H1 (cell line): ENCODE results near the gene POU3F1. TPM values are rescaled to one million over a fixed set of nuclear protein-coding genes. Genes with fewer than 3 reads are reported as not detected.
A peak's percentile ranks its signal among the peaks of the same experiment; 100 is the strongest.

Experiments
- CTCF ChIA-PET: fragments of 300-600 bp; sonication (Branson Sonifier 250); formaldehyde crosslinking; loops from one replicate; lab custom pipeline; 2021; ENCODE audit not compliant: partially characterized antibody; lab: Charles Lee
- POLR2A ChIA-PET: fragments of 300-600 bp; sonication (Branson Sonifier 250); formaldehyde crosslinking; loops from one replicate; lab custom pipeline; 2021; ENCODE audit warnings: inconsistent platforms; ENCODE audit not compliant: partially characterized antibody; lab: Charles Lee
- DNase-seq, 2 experiments: peaks; one replicate each; pipeline versions ENCODE4 v3.0.0 to v3.0.0-alpha.2; 2010 to 2022; ENCODE audit warnings: low spot score in 2 of 2, low read depth in 1 of 2, mixed read lengths in 1 of 2
- FAIRE-seq: peaks from 2 replicates; lab custom pipeline; 2011; peaks lifted over from hg19 to GRCh38; lab: Jason Lieb, UNC
- H2AFZ ChIP-seq: 2 replicates; pipeline ENCODE4 v1.8.1; 2012; ENCODE audit warnings: low read length, inconsistent platforms
- H2AK5ac ChIP-seq: 2 replicates; pipeline ENCODE4 v1.6.1; 2013; ENCODE audit warnings: low read depth, low read length
- H2BK120ac ChIP-seq: replicated peaks from 2 replicates; pipeline ENCODE3; 2013; ENCODE audit warnings: low read depth, low read length, inconsistent platforms
- H2BK12ac ChIP-seq: 2 replicates; pipeline ENCODE4 v1.6.1; 2013; ENCODE audit warnings: low read depth, low read length
- H2BK15ac ChIP-seq: 2 replicates; pipeline ENCODE4 v1.6.1; 2013; ENCODE audit warnings: low read length
- H2BK20ac ChIP-seq: 2 replicates; pipeline ENCODE4 v1.6.1; 2013; ENCODE audit warnings: low read length
- H2BK5ac ChIP-seq: 2 replicates; pipeline ENCODE4 v1.6.1; 2013; ENCODE audit warnings: low read depth, low read length
- H3K14ac ChIP-seq: 2 replicates; pipeline ENCODE4 v1.6.1; 2013; ENCODE audit warnings: inconsistent platforms; ENCODE audit not compliant: insufficient read length
- H3K18ac ChIP-seq: 2 replicates; pipeline ENCODE4 v1.6.1; 2013; ENCODE audit warnings: low read length; ENCODE audit errors: extremely low read depth
- H3K23ac ChIP-seq: 2 replicates; pipeline ENCODE4 v1.6.1; 2013; ENCODE audit warnings: inconsistent platforms; ENCODE audit not compliant: insufficient read length
- H3K23me2 ChIP-seq: 2 replicates; pipeline ENCODE4 v1.6.1; 2013; ENCODE audit warnings: low read depth, low read length
- H3K27ac ChIP-seq: 2 replicates; pipeline ENCODE4 v1.6.1; 2011; ENCODE audit warnings: low read depth, low read length, inconsistent platforms
- H3K27me3 ChIP-seq, 4 experiments: replicated peaks in 1 of 4; 1 replicate in 1 of 4; 2 replicates in 3 of 4; pipeline versions ENCODE4 v1.6.1 to v1.8.1; 2011 to 2013; ENCODE audit warnings: low read length in 3 of 4, mild to moderate bottlenecking in 3 of 4, inconsistent platforms in 2 of 4, mixed read lengths in 2 of 4, moderate library complexity in 1 of 4; ENCODE audit not compliant: control insufficient read depth in 3 of 4, insufficient read depth in 3 of 4; ENCODE audit errors: extremely low read depth in 1 of 4
- H3K36me3 ChIP-seq, 4 experiments: 2 replicates each; pipeline versions ENCODE4 v1.6.1 to v1.8.1; 2011 to 2013; ENCODE audit warnings: mild to moderate bottlenecking in 4 of 4, low read length in 3 of 4, moderate library complexity in 2 of 4, control low read depth in 1 of 4, inconsistent platforms in 1 of 4; ENCODE audit not compliant: insufficient read depth in 4 of 4, control insufficient read depth in 2 of 4
- H3K4ac ChIP-seq: replicated peaks from 2 replicates; pipeline ENCODE3; 2013; ENCODE audit warnings: low read length, low read depth, mixed read lengths, inconsistent platforms; ENCODE audit not compliant: insufficient read length
- H3K4me1 ChIP-seq, 4 experiments: replicated peaks in 1 of 4; 1 replicate in 1 of 4; 2 replicates in 3 of 4; pipeline versions ENCODE4 v1.6.1 to v1.8.1; 2011 to 2013; ENCODE audit warnings: low read length in 3 of 4, inconsistent platforms in 2 of 4, mixed read lengths in 1 of 4; ENCODE audit not compliant: insufficient read depth in 4 of 4, control insufficient read depth in 3 of 4
- H3K4me2 ChIP-seq, 2 experiments: 2 replicates each; pipeline versions ENCODE4 v1.6.1 to v1.8.1; 2011 to 2013; ENCODE audit warnings: low read depth in 2 of 2, low read length in 2 of 2, control low read depth in 1 of 2, inconsistent platforms in 1 of 2, mild to moderate bottlenecking in 1 of 2; ENCODE audit not compliant: insufficient read depth in 1 of 2
- H3K4me3 ChIP-seq, 4 experiments: fragments of 200-600, 300-600 bp in 1 of 4; sonication (generic), shearing (Covaris generic), sonication (Bioruptor Twin) in 1 of 4; 2 replicates each; pipeline versions ENCODE4 v1.5.1 to v1.8.1; 2011 to 2016; ENCODE audit warnings: low read length in 4 of 4, low read depth in 3 of 4, control low read depth in 2 of 4, inconsistent platforms in 2 of 4, mild to moderate bottlenecking in 2 of 4, mixed read lengths in 1 of 4, moderate library complexity in 1 of 4; ENCODE audit not compliant: insufficient read depth in 2 of 4; ENCODE audit errors: extremely low read depth in 1 of 4
- H3K56ac ChIP-seq: replicated peaks from 2 replicates; pipeline ENCODE3; 2013; ENCODE audit warnings: low read depth, mild to moderate bottlenecking, mixed read lengths, low read length, inconsistent platforms; ENCODE audit not compliant: insufficient read length
- H3K79me1 ChIP-seq: 2 replicates; pipeline ENCODE4 v1.6.1; 2013; ENCODE audit warnings: low read depth, low read length, control low read depth
- H3K79me2 ChIP-seq, 2 experiments: 2 replicates each; pipeline versions ENCODE4 v1.6.1 to v1.8.1; 2012 to 2013; ENCODE audit warnings: low read length in 2 of 2, mild to moderate bottlenecking in 2 of 2, inconsistent platforms in 1 of 2; ENCODE audit not compliant: insufficient read depth in 2 of 2, control insufficient read depth in 1 of 2
- H3K9ac ChIP-seq, 4 experiments: replicated peaks in 1 of 4; 1 replicate in 1 of 4; 2 replicates in 3 of 4; pipeline versions ENCODE4 v1.6.1 to v1.8.1; 2011 to 2013; ENCODE audit warnings: low read depth in 3 of 4, low read length in 3 of 4, control low read depth in 2 of 4, mild to moderate bottlenecking in 2 of 4, moderate library complexity in 2 of 4, inconsistent platforms in 1 of 4; ENCODE audit errors: extremely low read depth in 1 of 4
- H3K9me3 ChIP-seq, 2 experiments: 2 replicates each; pipeline versions ENCODE4 v1.6.1 to v1.8.1; 2012 to 2013; ENCODE audit warnings: mild to moderate bottlenecking in 2 of 2, moderate library complexity in 2 of 2, control low read depth in 1 of 2, inconsistent platforms in 1 of 2, low read depth in 1 of 2, low read length in 1 of 2, mixed read lengths in 1 of 2; ENCODE audit not compliant: insufficient read depth in 2 of 2
- H4K20me1 ChIP-seq, 2 experiments: replicated peaks in 1 of 2; 2 replicates each; pipeline versions ENCODE3 to v1.8.1; 2011 to 2013; ENCODE audit warnings: inconsistent platforms in 2 of 2, low read length in 2 of 2, mild to moderate bottlenecking in 1 of 2; ENCODE audit not compliant: insufficient read depth in 2 of 2, control insufficient read depth in 1 of 2
- H4K5ac ChIP-seq: 2 replicates; pipeline ENCODE4 v1.6.1; 2013; ENCODE audit warnings: low read length, low read depth, mixed read lengths, inconsistent platforms; ENCODE audit not compliant: insufficient read length
- H4K8ac ChIP-seq: 2 replicates; pipeline ENCODE4 v1.8.0; 2013; ENCODE audit warnings: mild to moderate bottlenecking, moderate library complexity, low read length, inconsistent platforms; ENCODE audit not compliant: insufficient read depth; ENCODE audit errors: extremely low read depth
- H4K91ac ChIP-seq: replicated peaks from 2 replicates; pipeline ENCODE3; 2013; ENCODE audit warnings: low read length, mixed read lengths, inconsistent platforms; ENCODE audit not compliant: insufficient read length
- BRCA1 ChIP-seq: IDR thresholded peaks from 2 replicates; pipeline ENCODE4 v1.6.1; 2012; ENCODE audit warnings: low read depth, low read length, improper control_type of control experiment
- CBX8 ChIP-seq: fragments of 300-800, 300-1000 bp; sonication (generic); IDR thresholded peaks from 2 replicates; pipeline ENCODE4 v1.7.1; 2016; ENCODE audit warnings: low read depth, low read length, borderline replicate concordance
- FOSL1 ChIP-seq: IDR thresholded peaks from 2 replicates; pipeline ENCODE4 v1.6.1; 2011; ENCODE audit warnings: mild to moderate bottlenecking, low read depth, low read length, moderate library complexity; ENCODE audit not compliant: insufficient read depth
- GTF2F1 ChIP-seq: IDR thresholded peaks from 2 replicates; pipeline ENCODE4 v1.6.1; 2012; ENCODE audit warnings: low read depth, low read length, improper control_type of control experiment, borderline replicate concordance
- KDM1A ChIP-seq: fragments of 200-600, 300-600 bp; sonication (generic); IDR thresholded peaks from 2 replicates; pipeline ENCODE4 v1.7.1; 2016; ENCODE audit warnings: mild to moderate bottlenecking, low read length, borderline replicate concordance
- NANOG ChIP-seq: IDR thresholded peaks from 2 replicates; pipeline ENCODE4 v1.6.1; 2011; ENCODE audit warnings: low read length, low read depth, mild to moderate bottlenecking, inconsistent platforms; ENCODE audit not compliant: insufficient read depth, poor library complexity, severe bottlenecking
- WGBS, 2 experiments: shearing (Covaris generic) in 1 of 2; methylation state at CpG; one replicate each; pipeline versions ENCODE4 v1.1.6 to v1.1.7; 2013 to 2015; ENCODE audit warnings: low lambda C conversion rate in 2 of 2, mixed read lengths in 2 of 2, inconsistent platforms in 1 of 2, low coverage in 1 of 2, missing lambda C conversion rate in 1 of 2; ENCODE audit not compliant: insufficient replicate concordance in 2 of 2, insufficient coverage in 1 of 2, insufficient read length in 1 of 2; ENCODE audit errors: extremely low coverage in 1 of 2, missing lambda C conversion rate in 1 of 2; 5-methylcytosine and 5-hydroxymethylcytosine counted together
- polyA plus RNA-seq, 7 experiments: library from polyadenylated mRNA; depleted of rRNA in 3 of 7; stranded (reverse) in 5 of 7; unstranded in 2 of 7; fragments of >200 nt in 5 of 7; fragments of 200-250 nt in 2 of 7; gene quantifications; 1 replicate in 5 of 7; 2 replicates in 1 of 7; 4 replicates in 1 of 7; pipeline versions ENCODE4 v1.2.1 to v1.2.3, GENCODE V29; 2011 to 2013; ENCODE audit warnings: missing spikeins in 2 of 7, mixed read lengths in 2 of 7
- total RNA-seq: library from RNA; stranded (reverse); fragmentation: NEBNext Ultra II Directional; extraction: Animal tissue kit (Norgen Biotek cat#: 25700); gene quantifications from 2 replicates; pipeline ENCODE4 v1.2.1, GENCODE V29; 2021

The POU3F1 gene
- total and polyA plus RNA-seq, 2 of the 8 experiments (the other 6 are each of a cell fraction or from before 2014, with no cell fraction given): 4.2 to 10.8 TPM

DNA sequence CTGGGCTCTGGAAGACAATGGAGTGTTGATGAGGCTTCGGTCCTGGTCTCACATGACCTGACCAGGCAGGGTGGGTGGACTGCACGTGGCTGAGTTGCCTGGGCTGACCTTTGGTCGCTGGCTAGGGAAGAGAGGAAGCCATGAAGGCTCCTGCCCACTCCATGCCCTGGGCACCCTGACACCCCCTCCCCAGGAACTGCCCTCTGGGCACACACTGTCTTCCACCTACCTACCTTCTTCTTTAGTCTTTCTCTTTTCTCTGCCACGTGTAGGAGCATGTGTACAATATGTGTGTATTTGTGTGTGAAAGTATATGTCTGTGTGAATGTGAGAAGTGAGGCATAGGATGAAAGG is 15.1 kb downstream of the POU3F1 start:
- Histone ChIP-seq H3K4ac (no peak overlapping the region), H3K56ac (no peak overlapping the region), H2BK12ac (0 out of 2 replicates have a peak overlapping the region, but pooled peaks have one; percentile 27), H3K4me1 (peaks cover 12 to 36% (median 25%) of the 10 kb centered on the region in 4 experiments), H4K5ac (no peak overlapping the region), H3K23me2 (no peaks in the 10 kb centered on the region; the same call in 1 of the 2 replicates), H3K18ac (no peak overlapping the region), H4K91ac (no peak overlapping the region), H2BK15ac (peak overlapping the region; percentile 67; the same call in 1 of the 2 replicates), H2BK120ac (no peak overlapping the region), H2AFZ (no peak overlapping the region), H3K9ac (no peak overlapping the region), H3K4me2 (no peak overlapping the region), H3K79me1 (no peaks in the 10 kb centered on the region), H4K8ac (no peak overlapping the region), H2AK5ac (0 out of 2 replicates have a peak overlapping the region, but pooled peaks have one; percentile 46), H3K27me3 (no peaks in the 10 kb centered on the region), H3K14ac (no peak overlapping the region), H3K79me2 (no peaks in the 10 kb centered on the region), H4K20me1 (peaks cover 0 to 2% of the 10 kb centered on the region in 2 experiments), H3K9me3 (no peaks in the 10 kb centered on the region), H3K23ac (no peak overlapping the region), H2BK20ac (no peak overlapping the region), H3K36me3 (no peaks in the 10 kb centered on the region), H3K27ac (no peak overlapping the region), H2BK5ac (no peak overlapping the region; the same call in 1 of the 2 replicates), H3K4me3 (no peak overlapping the region)
- TF ChIP-seq NANOG: no peak
- TF ChIP-seq CBX8: no peak
- TF ChIP-seq FOSL1: no peak
- no peak for TF ChIP-seq KDM1A
- no peak for TF ChIP-seq BRCA1
- TF ChIP-seq GTF2F1: no peak
- POLR2A ChIA-PET: interaction anchor here (6.3 kb wide), 1 partner anchor 9 kb away, joined by 59 read pairs; no protein-coding TSS in a partner anchor
- 87% methylated on average over 4 of the region's 4 CpGs; no CpG with 5 or more reads in 1 of the 2 experiments for WGBS, 2 experiments
- DNase-seq (no peak), FAIRE-seq (no peak)
- CTCF ChIA-PET: interaction anchor here (1.4 kb wide), 1 partner anchor 11 kb away, joined by 3 read pairs; no protein-coding TSS in a partner anchor
